ENCODE data around the gene PPFIBP2.

PPFIBP2 gene

DNA sequence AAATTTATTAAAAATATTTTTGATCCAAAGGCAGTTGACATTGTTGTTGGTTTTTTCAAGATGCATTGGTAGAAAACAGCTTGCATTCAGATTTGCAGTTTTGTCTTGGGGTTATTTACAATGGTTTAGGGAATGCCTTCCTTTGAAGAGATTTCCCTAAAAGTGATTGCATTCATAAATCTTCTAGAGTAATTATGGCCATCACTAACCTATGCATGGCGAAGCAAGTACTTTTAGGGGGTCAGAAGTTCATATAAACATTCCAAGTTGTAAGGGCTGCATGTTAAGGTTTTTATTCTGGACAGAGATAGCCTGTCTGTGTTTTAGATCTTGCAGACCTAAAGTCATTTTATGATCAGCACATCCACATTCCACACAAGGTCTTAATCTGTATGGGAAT, 53.5 kb downstream of the PPFIBP2 start:
- TF ChIP-seq, protein P1, sequence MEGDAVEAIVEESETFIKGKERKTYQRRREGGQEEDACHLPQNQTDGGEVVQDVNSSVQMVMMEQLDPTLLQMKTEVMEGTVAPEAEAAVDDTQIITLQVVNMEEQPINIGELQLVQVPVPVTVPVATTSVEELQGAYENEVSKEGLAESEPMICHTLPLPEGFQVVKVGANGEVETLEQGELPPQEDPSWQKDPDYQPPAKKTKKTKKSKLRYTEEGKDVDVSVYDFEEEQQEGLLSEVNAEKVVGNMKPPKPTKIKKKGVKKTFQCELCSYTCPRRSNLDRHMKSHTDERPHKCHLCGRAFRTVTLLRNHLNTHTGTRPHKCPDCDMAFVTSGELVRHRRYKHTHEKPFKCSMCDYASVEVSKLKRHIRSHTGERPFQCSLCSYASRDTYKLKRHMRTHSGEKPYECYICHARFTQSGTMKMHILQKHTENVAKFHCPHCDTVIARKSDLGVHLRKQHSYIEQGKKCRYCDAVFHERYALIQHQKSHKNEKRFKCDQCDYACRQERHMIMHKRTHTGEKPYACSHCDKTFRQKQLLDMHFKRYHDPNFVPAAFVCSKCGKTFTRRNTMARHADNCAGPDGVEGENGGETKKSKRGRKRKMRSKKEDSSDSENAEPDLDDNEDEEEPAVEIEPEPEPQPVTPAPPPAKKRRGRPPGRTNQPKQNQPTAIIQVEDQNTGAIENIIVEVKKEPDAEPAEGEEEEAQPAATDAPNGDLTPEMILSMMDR (conservative IDR thresholded peaks at IDR 0.05), result no peak
- no peak for TF ChIP-seq ZFX (IDR thresholded peaks at IDR 0.05)
- no peak overlapping the region for H3K27ac ChIP-seq

DNA sequence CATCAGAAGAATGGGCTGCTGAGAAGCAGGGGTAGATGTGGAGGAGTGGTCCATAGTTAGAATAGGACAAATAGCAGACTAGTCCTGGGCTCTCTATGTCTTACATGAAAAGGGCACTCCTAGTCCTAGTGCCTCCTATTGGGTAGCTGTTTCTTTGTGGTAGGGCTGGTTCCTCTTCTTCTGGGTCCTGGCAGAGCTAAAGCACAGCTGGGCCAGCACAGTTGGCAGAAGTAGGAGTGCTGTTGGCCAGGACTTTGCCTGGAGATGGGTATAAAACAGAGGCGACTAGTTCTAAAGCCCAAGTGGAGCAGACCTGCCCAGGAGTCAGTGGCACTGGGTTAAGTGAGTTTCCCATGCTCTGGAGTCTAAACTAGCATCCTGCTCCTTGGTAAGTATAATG, 55.2 kb downstream of the PPFIBP2 start:
- H3K27ac ChIP-seq, result no peak overlapping the region
- TF ChIP-seq, protein P1 (conservative IDR thresholded peaks at IDR 0.05), result no peak
- no peak for TF ChIP-seq ZFX (IDR thresholded peaks at IDR 0.05)

DNA sequence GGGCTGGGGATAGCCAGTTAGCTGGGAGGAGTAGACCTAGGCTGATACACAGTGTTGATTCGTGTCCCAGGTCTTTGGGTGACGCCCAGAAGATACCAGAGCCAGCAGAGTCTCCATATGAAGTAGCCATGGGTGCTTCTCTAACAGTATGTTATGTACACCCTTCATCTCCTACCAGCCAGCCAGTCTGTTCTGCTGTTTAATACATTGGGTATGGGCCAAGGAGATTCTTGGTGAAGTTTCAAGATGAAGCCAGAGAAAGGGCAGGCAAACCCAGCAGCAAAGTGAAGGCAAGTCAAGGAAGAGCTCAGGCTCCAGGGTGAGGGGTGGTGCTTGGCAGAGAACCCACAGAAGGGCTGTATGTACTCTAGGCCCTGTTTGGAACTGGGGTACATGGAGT, 56.4 kb downstream of the PPFIBP2 start:
- H3K27ac ChIP-seq, result no peak overlapping the region
- TF ChIP-seq, protein P1 (conservative IDR thresholded peaks at IDR 0.05), result no peak
- no peak for TF ChIP-seq ZFX (IDR thresholded peaks at IDR 0.05)

DNA sequence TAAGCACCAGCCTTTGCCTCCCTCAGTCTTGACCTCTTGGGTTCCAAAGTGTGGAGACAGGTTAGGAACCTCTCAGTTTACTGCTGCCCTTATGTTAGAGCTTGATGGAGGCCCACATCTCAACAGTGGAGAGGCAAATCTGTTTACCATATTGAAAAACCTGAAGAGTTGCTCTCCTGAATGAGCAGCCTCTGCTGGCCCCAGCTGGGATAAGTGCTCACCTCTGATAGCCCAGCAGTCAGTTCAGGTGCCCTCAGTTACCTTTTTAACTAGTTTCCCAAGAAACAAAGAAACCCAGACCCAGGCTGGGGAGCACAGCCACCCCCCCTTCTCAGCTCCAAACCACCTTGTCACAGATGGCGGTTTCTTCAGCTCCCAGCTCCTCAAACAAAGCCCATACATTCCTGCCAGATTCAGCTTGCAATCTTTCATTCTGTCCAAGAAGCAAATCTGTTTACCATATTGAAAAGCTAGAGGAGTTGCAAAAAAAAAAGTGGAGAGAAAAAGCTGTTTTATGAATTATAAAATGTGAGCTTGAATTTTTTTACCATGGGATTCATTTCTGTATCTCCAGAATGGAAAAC, 57.2 kb downstream of the PPFIBP2 start:
- TF ChIP-seq, protein P1 (conservative IDR thresholded peaks at IDR 0.05), result no peak
- TF ChIP-seq ZFX (IDR thresholded peaks at IDR 0.05), result no peak
- H3K27ac ChIP-seq, result no peak overlapping the region

DNA sequence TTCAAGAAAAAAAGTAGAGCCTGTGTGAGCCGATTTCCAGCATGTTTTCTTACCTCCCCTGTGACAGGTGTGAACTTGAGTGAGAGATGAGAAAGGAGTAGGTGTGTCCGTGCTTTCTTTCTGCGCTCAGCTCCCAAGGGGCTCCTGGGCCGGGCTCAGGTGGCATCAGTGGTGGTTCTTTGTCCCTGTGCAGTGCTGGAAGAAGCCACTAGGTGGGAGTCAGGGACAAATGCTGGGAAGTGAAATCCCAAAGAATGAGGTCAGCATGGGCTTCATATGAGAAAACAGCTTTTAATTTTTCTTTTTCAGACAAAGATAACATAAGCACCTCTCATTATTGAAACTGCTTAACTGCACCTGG, 57.8 kb downstream of the PPFIBP2 start:
- TF ChIP-seq ZFX (IDR thresholded peaks at IDR 0.05), result no peak
- TF ChIP-seq, protein P1 (conservative IDR thresholded peaks at IDR 0.05), result peak; percentile 94
- peak overlapping the region; percentile 35; the same call in 1 of the 2 replicates for H3K27ac ChIP-seq

DNA sequence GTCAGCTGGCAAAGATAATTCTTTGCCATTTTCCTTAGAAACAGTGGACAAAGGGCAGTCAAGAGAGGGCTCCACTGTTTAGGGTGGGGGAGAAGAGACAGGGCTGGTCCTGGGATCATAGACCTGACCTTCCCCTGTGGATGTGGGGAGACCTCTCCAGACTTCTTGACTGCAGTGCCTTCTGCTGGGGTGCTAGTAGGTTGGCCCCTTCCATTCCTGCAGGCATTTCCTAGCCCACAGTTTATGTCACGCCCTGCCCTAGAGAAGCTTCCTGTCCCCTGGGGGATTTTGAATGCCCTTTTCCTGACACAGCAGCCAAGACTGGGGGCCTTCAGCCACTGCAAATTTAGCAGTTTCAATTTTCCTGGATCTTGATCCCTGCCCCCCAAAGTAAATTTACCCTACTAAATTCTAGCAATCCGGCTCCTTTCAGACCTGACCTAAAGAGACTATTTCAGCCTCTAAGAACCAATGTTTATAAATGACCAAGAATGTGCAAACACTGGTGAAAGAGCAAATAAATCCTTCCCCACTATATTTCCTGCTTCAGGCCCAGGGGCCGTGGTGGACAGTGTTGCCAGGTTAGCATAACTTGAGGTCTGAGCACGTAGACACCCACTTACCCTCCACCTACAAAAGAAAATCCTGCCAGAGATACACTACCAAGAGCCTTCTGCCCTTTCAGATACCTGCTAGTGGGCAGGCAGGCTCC, 58.4 kb downstream of the PPFIBP2 start:
- TF ChIP-seq, protein P1 (conservative IDR thresholded peaks at IDR 0.05), result no peak; the same call in 1 of the 2 replicates
- TF ChIP-seq ZFX (IDR thresholded peaks at IDR 0.05), result no peak
- H3K27ac ChIP-seq, result peak overlapping the region; percentile 35; the same call in 1 of the 2 replicates

DNA sequence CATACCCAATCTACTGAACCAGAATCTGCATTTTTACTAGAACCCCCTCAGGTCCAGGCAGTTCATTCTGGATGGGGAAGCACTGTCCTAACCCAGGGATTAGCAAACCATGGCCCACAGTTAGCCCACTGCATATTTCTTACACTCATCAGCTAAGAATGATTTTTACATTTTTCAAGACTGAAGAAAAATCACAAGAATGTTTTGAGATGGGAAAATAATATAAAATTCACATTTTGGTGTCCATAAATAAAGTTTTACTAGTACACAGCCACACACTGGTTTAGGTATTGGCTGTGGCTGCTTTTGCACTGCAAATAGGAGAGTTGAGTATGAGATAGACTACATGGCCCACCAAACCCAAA, 59.4 kb downstream of the PPFIBP2 start:
- no peak overlapping the region for H3K27ac ChIP-seq
- TF ChIP-seq, protein P1 (conservative IDR thresholded peaks at IDR 0.05), result no peak
- TF ChIP-seq ZFX (IDR thresholded peaks at IDR 0.05), result no peak
